Heart left ventricle (tissue), 16 donors: ENCODE results near the gene SALL3. TPM values are rescaled to one million over a fixed set of nuclear protein-coding genes. Genes with fewer than 3 reads are reported as not detected.

ENCODE experiments used
- ATAC-seq, 4 donors: fragments of 200-7000 bp; cut with Tn5 transposase; one replicate each; pipeline ENCODE4 v1.9.1; 2020 to 2022; ENCODE audit warnings: moderate library complexity in 4 of 4, mild to moderate bottlenecking in 3 of 4, moderate number of reproducible peaks in 1 of 4
- DNase-seq, 5 donors: peaks; one replicate each; pipeline ENCODE4 v3.0.0-alpha.2; 2020
- H3K27ac ChIP-seq, 12 donors: fragments of 200-600 bp; sonication (generic) in 4 of 12; one replicate each; pipeline versions ENCODE4 v1.5.0 to v1.8.0; 2016 to 2022; ENCODE audit warnings: mild to moderate bottlenecking in 2 of 12
- H3K27me3 ChIP-seq, 9 donors: fragments of 200-600 bp; sonication (generic) in 2 of 9; one replicate each; pipeline versions ENCODE4 v1.5.1 to v1.8.0; 2016 to 2022; ENCODE audit warnings: mild to moderate bottlenecking in 3 of 9
- H3K36me3 ChIP-seq, 9 donors: fragments of 200-600 bp; sonication (generic) in 2 of 9; one replicate each; pipeline versions ENCODE4 v1.5.0 to v1.8.0; 2018 to 2022; ENCODE audit warnings: mild to moderate bottlenecking in 2 of 9
- H3K4me1 ChIP-seq, 12 donors: fragments of 200-600 bp; sonication (generic) in 4 of 12; one replicate each; pipeline versions ENCODE4 v1.5.0 to v1.8.0; 2016 to 2022; ENCODE audit warnings: mild to moderate bottlenecking in 3 of 12
- H3K4me3 ChIP-seq, 12 donors: fragments of 200-600 bp; sonication (generic) in 4 of 12; one replicate each; pipeline versions ENCODE4 v1.5.0 to v1.8.0; 2017 to 2022; ENCODE audit warnings: mild to moderate bottlenecking in 9 of 12, moderate library complexity in 4 of 12
- H3K9me3 ChIP-seq, 12 donors: fragments of 200-600 bp; sonication (generic) in 4 of 12; one replicate each; pipeline versions ENCODE4 v1.5.0 to v1.8.0; 2016 to 2022; ENCODE audit warnings: mild to moderate bottlenecking in 1 of 12
- CTCF ChIP-seq, 12 donors: fragments of 200-600 bp; sonication (generic) in 4 of 12; IDR thresholded peaks; one replicate each; pipeline versions ENCODE4 v1.5.0 to v1.8.0; 2018 to 2022; ENCODE audit warnings: antibody characterized with exemption in 12 of 12, mild to moderate bottlenecking in 5 of 12
- POLR2A ChIP-seq, 2 donors: fragments of 450-650 bp; IDR thresholded peaks; one replicate each; pipeline ENCODE4 v1.6.1; 2017; ENCODE audit warnings: antibody characterized with exemption in 2 of 2, mild to moderate bottlenecking in 2 of 2, moderate library complexity in 2 of 2
- WGBS, 4 donors: extraction: QIAGEN DNeasy Blood & Tissue Kit in 2 of 4; methylation state at CpG; one replicate each; pipeline versions ENCODE4 v1.1.5 to v1.1.7; 2013 to 2018; 5-methylcytosine and 5-hydroxymethylcytosine counted together
- intact Hi-C, 10 donors: fragments of 100-400 bp; cut with DNase I; formaldehyde crosslinking; loops; one replicate each; pipeline versions ENCODE4 v1.11.1 to v1.14.2; 2022
- polyA plus RNA-seq, 2 donors: library from polyadenylated mRNA; stranded (reverse); fragments of 200-250 nt; gene quantifications; one replicate each; pipeline ENCODE4 v1.2.3, GENCODE V29; 2013
- total RNA-seq, 9 donors: library from RNA; depleted of rRNA in 2 of 9; stranded (reverse); fragments of >200 nt in 2 of 9; fragmentation: NEBNext Ultra II Directional in 3 of 9; extraction: Animal tissue kit (Norgen Biotek cat#: 25700) in 3 of 9; gene quantifications; one replicate each; pipeline versions ENCODE4 v1.1.0 to v1.2.4, GENCODE V29; 2016 to 2023
- donor health status: ischemic (EF 13 %, LVEDD 7.1; RV severe dilation, severe dysfunction).
- donor health status: healthy with polysubstance abuse.
- donor health status: DM: no; HTN: yes; CAD: no.
- donor health status: DM: no; HTN: no; CAD: no.
- donor health status: ischemic (EF 25% LVEDD 6.9; RV normal size, moderate dysfunction).
- donor health status: ischemic (EF 25% LVEDD 5.7; RV mildly dilated, moderate dysfunction).
- donor health status: healthy.
- donor health status: DM: yes; HTN: yes; CAD: no.
- donor health status: ischemic (EF 35%, LVEDD 5.7; RV mildly dilated, moderate dysfunction).
- donor health status: nonischemic (EF 11% LVEDD 7.7; RV severe dilation, severe dysfunction).
- donor health status: DM: yes; HTN: yes; CAD: no.
- donor health status: PGD.
- donor health status: ischemic (EF 29% LVEDD 5.4; RV normal size, mild dysfunction).
- donor health status: nonischemic (EF 23%, LVEDD 6.1; RV moderate dilation, normal function).

Gene SALL3
- total and polyA plus RNA-seq, 11 donors: 0.04 to 0.17 (median 0.06) TPM; not detected in 3

- no peak for DNase-seq
- Histone ChIP-seq H3K36me3 (no peaks in the 10 kb centered on the region), H3K9me3 (no peaks in the 10 kb centered on the region), H3K27me3 (peaks cover 67 to 96% (median 84%) of the 10 kb centered on the region in 9 donors), H3K4me3 (no peak overlapping the region), H3K27ac (no peak overlapping the region), H3K4me1 (peaks cover 0 to 21% (median 5%) of the 10 kb centered on the region in 12 donors)
- 55 to 70% (median 66%) methylated on average over 3 of the region's 3 CpGs for WGBS, 4 donors
- TF ChIP-seq CTCF (IDR thresholded peaks at IDR 0.05): no peak
- no peak for TF ChIP-seq POLR2A (IDR thresholded peaks at IDR 0.05)
- intact Hi-C loops: loop anchor here in 2 of 10 donors (10.0 kb wide), 3 partner anchors 261 to 1079 kb away; no protein-coding TSS in a partner anchor
- ATAC-seq: no peak
These were observed 3.9 kb downstream of the SALL3 start for GRCh38 chr18:78983512-78983911.

- TF ChIP-seq POLR2A (IDR thresholded peaks at IDR 0.05) (no peak), CTCF (IDR thresholded peaks at IDR 0.05) (peak in 1 of 12 donors; percentile 14)
- 17 to 26% (median 22%) methylated on average over 25 to 30 of the region's 30 CpGs for WGBS, 4 donors
- Histone ChIP-seq H3K27me3 (peaks cover 58 to 100% (median 86%) of the 10 kb centered on the region in 9 donors), H3K4me3 (no peak overlapping the region), H3K27ac (no peak overlapping the region), H3K4me1 (peaks cover 0 to 12% (median 5%) of the 10 kb centered on the region in 12 donors), H3K9me3 (no peaks in the 10 kb centered on the region), H3K36me3 (no peaks in the 10 kb centered on the region)
- DNase-seq (no peak), ATAC-seq (peak in 2 of 4 donors; percentile 30 to 33)
- intact Hi-C loops: loop anchor here in 4 of 10 donors (5.0 to 10.0 kb wide), 5 partner anchors 260 to 1233 kb away; no protein-coding TSS in a partner anchor
These were observed 5.5 kb downstream of the SALL3 start for GRCh38 chr18:78984941-78985784.

GRCh38 chr18:78986018-78986481 lies 6.4 kb downstream of the SALL3 start:
- TF ChIP-seq POLR2A (IDR thresholded peaks at IDR 0.05): no peak
- TF ChIP-seq CTCF (IDR thresholded peaks at IDR 0.05): peak in 11 of 12 donors; percentile 10 to 60 (median 38)
- Histone ChIP-seq H3K27me3 (peaks cover 49 to 100% (median 79%) of the 10 kb centered on the region in 9 donors), H3K4me3 (no peak overlapping the region), H3K36me3 (no peaks in the 10 kb centered on the region), H3K9me3 (no peaks in the 10 kb centered on the region), H3K4me1 (peaks cover 0 to 3% (median 1%) of the 10 kb centered on the region in 12 donors), H3K27ac (no peak overlapping the region)
- ATAC-seq (peak in 3 of 4 donors; percentile 36 to 66 (median 44)), DNase-seq (no peak)
- 7 to 12% (median 10%) methylated on average over 20 of the region's 20 CpGs for WGBS, 4 donors
- intact Hi-C loops: loop anchor here in 4 of 10 donors (5.0 to 10.0 kb wide), 5 partner anchors 259 to 1234 kb away; no protein-coding TSS in a partner anchor

GRCh38 chr18:78991446-78991845 lies 11.8 kb downstream of the SALL3 start:
- Histone ChIP-seq H3K4me1 (no peaks in the 10 kb centered on the region), H3K36me3 (no peaks in the 10 kb centered on the region), H3K27me3 (peaks cover 6 to 63% (median 25%) of the 10 kb centered on the region in 9 donors), H3K4me3 (no peak overlapping the region), H3K9me3 (no peaks in the 10 kb centered on the region), H3K27ac (no peak overlapping the region)
- no peak for ATAC-seq
- WGBS, 4 donors: 41 to 54% (median 48%) methylated on average over 13 of the region's 13 CpGs
- no peak for TF ChIP-seq CTCF (IDR thresholded peaks at IDR 0.05)
- no peak for TF ChIP-seq POLR2A (IDR thresholded peaks at IDR 0.05)
- DNase-seq: no peak
- intact Hi-C loops: no loop called here
